Hepatocyte (in vitro differentiated cells): ENCODE measurements around the gene ATP13A2. TPM values are rescaled to one million over a fixed set of nuclear protein-coding genes. Genes with fewer than 3 reads are reported as not detected.
"Not testable (repeated sequence)": the region's sequence is repeated elsewhere in the genome, so short reads cannot be mapped to it uniquely, and the experiment has no call there.

Experiments used
- DNase-seq: peaks from one replicate; pipeline ENCODE4 v3.0.0-alpha.2; 2016; ENCODE audit warnings: low spot score
- H2AFZ ChIP-seq: fragments of 200-600 bp; sonication (generic); 2 replicates; pipeline ENCODE4 v1.6.0; 2016; ENCODE audit warnings: antibody characterized with exemption, mild to moderate bottlenecking
- H3K27ac ChIP-seq: fragments of 200-600 bp; sonication (generic); 2 replicates; pipeline ENCODE4 v1.5.1; 2016; ENCODE audit warnings: mild to moderate bottlenecking
- H3K27me3 ChIP-seq: fragments of 200-600 bp; sonication (generic); 2 replicates; pipeline ENCODE4 v1.6.1; 2016
- H3K36me3 ChIP-seq: fragments of 200-600 bp; sonication (generic); replicated peaks from 2 replicates; pipeline ENCODE4 v1.5.1; 2016; ENCODE audit warnings: low read depth; ENCODE audit not compliant: insufficient read depth
- H3K4me1 ChIP-seq: fragments of 200-600 bp; sonication (generic); 2 replicates; pipeline ENCODE4 v1.5.1; 2016; ENCODE audit warnings: mild to moderate bottlenecking, moderate library complexity; ENCODE audit not compliant: insufficient read depth
- H3K4me2 ChIP-seq: fragments of 200-600 bp; sonication (generic); 2 replicates; pipeline ENCODE4 v1.6.0; 2016
- H3K4me3 ChIP-seq: fragments of 200-600 bp; sonication (generic); 2 replicates; pipeline ENCODE4 v1.5.1; 2016; ENCODE audit warnings: mild to moderate bottlenecking
- H3K79me2 ChIP-seq: fragments of 200-600 bp; sonication (generic); 2 replicates; pipeline ENCODE4 v1.6.0; 2017; ENCODE audit warnings: mild to moderate bottlenecking
- H3K9me2 ChIP-seq: fragments of 200-600 bp; sonication (generic); replicated peaks from 2 replicates; pipeline ENCODE4 v1.6.0; 2017; ENCODE audit warnings: mild to moderate bottlenecking; ENCODE audit not compliant: insufficient read depth
- H3K9me3 ChIP-seq: fragments of 200-600 bp; sonication (generic); 2 replicates; pipeline ENCODE4 v1.5.1; 2016; ENCODE audit warnings: low read depth, mild to moderate bottlenecking
- H4K20me1 ChIP-seq: fragments of 200-600 bp; sonication (generic); 2 replicates; pipeline ENCODE4 v1.6.0; 2016; ENCODE audit warnings: mild to moderate bottlenecking; ENCODE audit not compliant: insufficient read depth, poor library complexity, severe bottlenecking
- EZH2 ChIP-seq: fragments of 200-600 bp; sonication (generic); IDR thresholded peaks from 2 replicates; pipeline ENCODE4 v1.6.1; 2016; ENCODE audit warnings: antibody characterized with exemption, mild to moderate bottlenecking, borderline replicate concordance
- EZH2phosphoT487 ChIP-seq: fragments of 200-600 bp; sonication (generic); IDR thresholded peaks from one replicate; pipeline ENCODE4 v1.6.1; 2018; ENCODE audit warnings: antibody characterized with exemption, mild to moderate bottlenecking, low read depth, moderate library complexity; ENCODE audit not compliant: unreplicated experiment, severe bottlenecking
- WGBS: methylation state at CpG from one replicate; pipeline ENCODE4 v1.1.6; 2016; ENCODE audit warnings: low lambda C conversion rate; ENCODE audit errors: missing lambda C conversion rate; 5-methylcytosine and 5-hydroxymethylcytosine counted together
- polyA plus RNA-seq: library from polyadenylated mRNA; unstranded; fragments of >200 nt; fragmentation: Nextera tagmentation; extraction: Ambion mirVana; gene quantifications from 2 replicates; pipeline ENCODE4 v1.2.1, GENCODE V29; 2016
- total RNA-seq: library from RNA; depleted of rRNA; stranded (reverse); fragments of >200 nt; gene quantifications from 2 replicates; pipeline ENCODE4 v1.2.3, GENCODE V29; 2014
- TF ChIP-seq, protein P1 (sequence below): fragments of 200-600 bp; sonication (generic); IDR thresholded peaks from 2 replicates; pipeline ENCODE4 v1.5.1; 2016; ENCODE audit warnings: antibody characterized with exemption, mild to moderate bottlenecking; ENCODE audit not compliant: poor library complexity

The ATP13A2 gene
- total and polyA plus RNA-seq, 2 experiments from 2014 or later: 30.0 to 52.3 TPM

DNA sequence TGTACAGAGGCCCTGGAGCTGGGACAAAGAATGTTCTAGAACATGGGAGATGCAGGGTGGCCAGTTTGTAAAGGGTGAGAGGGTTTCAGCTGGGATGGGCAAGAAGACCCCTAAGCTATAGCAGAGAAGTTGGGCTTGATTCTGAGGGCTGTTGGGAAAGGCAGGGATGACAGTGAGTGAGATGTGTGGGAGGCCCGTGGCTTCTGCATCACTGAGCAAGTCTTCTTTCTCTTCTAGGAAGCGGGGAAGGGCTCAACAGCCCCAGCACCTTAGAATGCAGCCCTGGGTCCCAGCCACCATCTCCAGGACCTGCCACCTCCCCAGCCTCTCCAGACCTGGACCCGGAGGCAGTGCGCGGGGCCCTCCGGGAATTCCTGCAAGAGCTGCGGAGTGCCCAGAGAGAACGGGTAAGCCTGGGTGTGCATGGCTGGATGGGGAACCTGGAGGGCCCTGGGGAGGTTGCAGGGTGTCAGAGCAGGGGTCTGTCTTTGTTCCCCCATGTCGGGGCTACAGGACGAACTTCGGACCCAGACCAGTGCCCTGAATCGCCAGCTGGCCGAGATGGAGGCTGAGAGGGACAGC, 46.2 kb downstream of the ATP13A2 start:
- no peak for DNase-seq
- H3K79me2 ChIP-seq: no peaks in the 10 kb centered on the region
- no peaks in the 10 kb centered on the region for H3K36me3 ChIP-seq
- no peak overlapping the region for H3K4me3 ChIP-seq
- peaks cover 21% of the 10 kb centered on the region for H3K4me1 ChIP-seq
- TF ChIP-seq EZH2phosphoT487 (no peak), EZH2 (no peak)
- TF ChIP-seq, protein P1, sequence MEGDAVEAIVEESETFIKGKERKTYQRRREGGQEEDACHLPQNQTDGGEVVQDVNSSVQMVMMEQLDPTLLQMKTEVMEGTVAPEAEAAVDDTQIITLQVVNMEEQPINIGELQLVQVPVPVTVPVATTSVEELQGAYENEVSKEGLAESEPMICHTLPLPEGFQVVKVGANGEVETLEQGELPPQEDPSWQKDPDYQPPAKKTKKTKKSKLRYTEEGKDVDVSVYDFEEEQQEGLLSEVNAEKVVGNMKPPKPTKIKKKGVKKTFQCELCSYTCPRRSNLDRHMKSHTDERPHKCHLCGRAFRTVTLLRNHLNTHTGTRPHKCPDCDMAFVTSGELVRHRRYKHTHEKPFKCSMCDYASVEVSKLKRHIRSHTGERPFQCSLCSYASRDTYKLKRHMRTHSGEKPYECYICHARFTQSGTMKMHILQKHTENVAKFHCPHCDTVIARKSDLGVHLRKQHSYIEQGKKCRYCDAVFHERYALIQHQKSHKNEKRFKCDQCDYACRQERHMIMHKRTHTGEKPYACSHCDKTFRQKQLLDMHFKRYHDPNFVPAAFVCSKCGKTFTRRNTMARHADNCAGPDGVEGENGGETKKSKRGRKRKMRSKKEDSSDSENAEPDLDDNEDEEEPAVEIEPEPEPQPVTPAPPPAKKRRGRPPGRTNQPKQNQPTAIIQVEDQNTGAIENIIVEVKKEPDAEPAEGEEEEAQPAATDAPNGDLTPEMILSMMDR: no peak
- H3K9me2 ChIP-seq: no peaks in the 10 kb centered on the region
- no peak overlapping the region for H3K27ac ChIP-seq
- H3K27me3 ChIP-seq: no peaks in the 10 kb centered on the region
- no peaks in the 10 kb centered on the region for H4K20me1 ChIP-seq
- no peaks in the 10 kb centered on the region for H3K9me3 ChIP-seq
- WGBS: 89% methylated on average over 13 of the region's 13 CpGs
- H2AFZ ChIP-seq: no peak overlapping the region
- no peak overlapping the region for H3K4me2 ChIP-seq

- peaks cover 21% of the 10 kb centered on the region for H3K4me1 ChIP-seq
- not testable (repeated sequence) for H3K9me3 ChIP-seq, H3K4me3 ChIP-seq, H3K36me3 ChIP-seq, H3K27me3 ChIP-seq, H4K20me1 ChIP-seq, H3K27ac ChIP-seq, DNase-seq, H3K9me2 ChIP-seq, H3K4me2 ChIP-seq, H3K79me2 ChIP-seq, H2AFZ ChIP-seq
- WGBS: 98% methylated on average over 4 of the region's 4 CpGs
Measured at GRCh38 chr1:16964169-16964568, 47.6 kb downstream of the ATP13A2 start.

GRCh38 chr1:16961297-16962133, 50.2 kb downstream of the ATP13A2 start:
- TF ChIP-seq, protein P1: no peak
- TF ChIP-seq EZH2phosphoT487: no peak
- TF ChIP-seq EZH2: no peak
- Histone ChIP-seq H3K4me2 (peak overlapping the region; percentile 71), H3K4me3 (no peak overlapping the region), H3K27ac (peak overlapping the region; percentile 0), H3K9me3 (no peaks in the 10 kb centered on the region), H2AFZ (peak overlapping the region; percentile 57), H3K36me3 (no peaks in the 10 kb centered on the region), H3K79me2 (no peaks in the 10 kb centered on the region), H3K9me2 (no peaks in the 10 kb centered on the region), H3K4me1 (peaks cover 6% of the 10 kb centered on the region), H4K20me1 (no peaks in the 10 kb centered on the region), H3K27me3 (no peaks in the 10 kb centered on the region)
- DNase-seq: no peak
- WGBS: 87% methylated on average over 14 of the region's 14 CpGs

GRCh38 chr1:16960560-16961296, 51.0 kb downstream of the ATP13A2 start:
- peak overlapping the region; percentile 21 for H3K27ac ChIP-seq
- H3K9me2 ChIP-seq: no peaks in the 10 kb centered on the region
- no peaks in the 10 kb centered on the region for H3K27me3 ChIP-seq
- 12% methylated on average over 37 of the region's 57 CpGs for WGBS
- H3K79me2 ChIP-seq: no peaks in the 10 kb centered on the region
- H3K9me3 ChIP-seq: no peaks in the 10 kb centered on the region
- peaks cover 5% of the 10 kb centered on the region for H3K4me1 ChIP-seq
- peak overlapping the region; percentile 71 for H3K4me2 ChIP-seq
- DNase-seq: peak; percentile 94
- TF ChIP-seq EZH2phosphoT487 (no peak), EZH2 (no peak)
- TF ChIP-seq, protein P1: peak; percentile 67
- H4K20me1 ChIP-seq: no peaks in the 10 kb centered on the region
- peak overlapping the region; percentile 57 for H2AFZ ChIP-seq
- no peak overlapping the region for H3K4me3 ChIP-seq
- H3K36me3 ChIP-seq: no peaks in the 10 kb centered on the region
